Measurements from ENCODE around the gene CDKN2A.

CDKN2A gene

DNA sequence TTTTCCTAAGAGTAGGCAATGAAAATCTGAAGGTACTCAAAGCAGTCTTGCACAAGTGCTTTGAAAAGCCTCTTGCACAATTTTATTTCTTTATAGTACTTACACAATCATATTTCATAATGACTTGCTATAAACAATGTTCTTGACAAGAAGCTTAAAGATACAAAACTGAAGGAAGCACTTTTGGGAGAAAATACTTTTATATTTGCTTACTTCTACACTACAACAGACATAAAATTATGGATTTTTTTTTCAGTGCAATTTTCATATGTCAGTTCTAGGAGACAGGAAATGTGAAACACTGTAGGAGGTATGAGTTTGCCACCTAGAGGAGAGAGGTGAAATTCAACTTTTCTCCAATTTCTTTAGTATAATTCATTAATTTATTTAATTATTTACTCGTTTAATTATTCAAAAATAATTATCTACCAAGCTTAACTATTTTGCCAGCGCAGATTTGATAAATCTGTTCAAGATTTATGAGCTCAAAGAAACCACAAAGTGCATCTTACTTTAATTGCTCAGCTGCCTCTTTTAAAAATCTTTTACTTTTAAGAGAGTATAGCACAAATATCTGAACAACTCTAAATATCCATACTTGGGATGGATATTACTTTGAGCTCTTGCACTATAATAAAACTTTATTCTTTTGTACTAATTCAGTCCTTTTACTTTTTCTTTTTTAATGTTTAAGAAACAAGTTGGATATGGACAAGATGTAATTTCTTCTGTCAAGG is 43.9 kb upstream of the CDKN2A start:
- TF ChIP-seq, protein P1, sequence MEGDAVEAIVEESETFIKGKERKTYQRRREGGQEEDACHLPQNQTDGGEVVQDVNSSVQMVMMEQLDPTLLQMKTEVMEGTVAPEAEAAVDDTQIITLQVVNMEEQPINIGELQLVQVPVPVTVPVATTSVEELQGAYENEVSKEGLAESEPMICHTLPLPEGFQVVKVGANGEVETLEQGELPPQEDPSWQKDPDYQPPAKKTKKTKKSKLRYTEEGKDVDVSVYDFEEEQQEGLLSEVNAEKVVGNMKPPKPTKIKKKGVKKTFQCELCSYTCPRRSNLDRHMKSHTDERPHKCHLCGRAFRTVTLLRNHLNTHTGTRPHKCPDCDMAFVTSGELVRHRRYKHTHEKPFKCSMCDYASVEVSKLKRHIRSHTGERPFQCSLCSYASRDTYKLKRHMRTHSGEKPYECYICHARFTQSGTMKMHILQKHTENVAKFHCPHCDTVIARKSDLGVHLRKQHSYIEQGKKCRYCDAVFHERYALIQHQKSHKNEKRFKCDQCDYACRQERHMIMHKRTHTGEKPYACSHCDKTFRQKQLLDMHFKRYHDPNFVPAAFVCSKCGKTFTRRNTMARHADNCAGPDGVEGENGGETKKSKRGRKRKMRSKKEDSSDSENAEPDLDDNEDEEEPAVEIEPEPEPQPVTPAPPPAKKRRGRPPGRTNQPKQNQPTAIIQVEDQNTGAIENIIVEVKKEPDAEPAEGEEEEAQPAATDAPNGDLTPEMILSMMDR (IDR thresholded peaks at IDR 0.05; ENCODE audit: low read depth, low read length) = 0 out of 2 replicates have a peak, but pooled peaks have one; percentile 9
- Histone ChIP-seq H3K36me3 (no peaks in the 10 kb centered on the region), H3K9me3 (ENCODE audit: severe bottlenecking) (no peaks in the 10 kb centered on the region), H3K27ac (no peak overlapping the region), H3K27me3 (ENCODE audit: insufficient read depth, low read depth, severe bottlenecking) (no peaks in the 10 kb centered on the region), H3K4me3 (ENCODE audit: low read depth, low read length) (no peak overlapping the region)
- DNase-seq = no peak

DNA sequence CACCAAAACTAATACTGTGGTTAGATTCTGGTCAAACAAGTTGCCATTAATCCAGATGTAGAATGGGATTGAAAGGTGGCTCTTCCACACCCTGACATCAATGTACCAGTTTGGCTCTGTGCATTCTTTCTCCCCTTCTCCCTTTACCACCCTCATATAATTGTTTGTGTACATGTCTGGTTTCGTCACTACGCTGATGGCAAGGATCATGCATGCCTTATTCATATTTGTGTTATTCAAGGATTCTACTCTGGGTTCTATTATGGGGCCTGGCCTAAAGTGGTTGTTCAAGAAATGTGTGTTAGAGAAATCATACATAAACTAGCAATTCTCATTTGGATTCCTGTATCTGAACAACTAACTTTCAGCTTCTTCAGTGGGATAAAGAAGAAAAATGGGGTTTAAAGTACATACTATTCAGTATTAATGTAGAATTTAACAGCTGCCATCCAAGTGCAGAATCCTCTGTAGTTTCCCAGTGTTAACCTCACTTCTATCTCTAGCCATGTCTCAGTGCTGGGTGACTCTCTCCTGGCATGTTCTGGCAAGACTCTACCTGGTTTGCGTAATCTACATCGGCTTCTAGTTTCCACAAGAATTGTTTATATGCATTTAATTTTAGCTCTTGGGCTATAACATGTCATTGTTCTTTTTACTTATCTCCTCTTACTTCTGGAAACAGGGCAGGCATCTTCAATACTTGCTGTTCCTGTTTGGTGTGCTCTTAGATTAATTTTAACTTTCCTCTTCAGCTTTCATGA is 42.9 kb upstream of the CDKN2A start:
- Histone ChIP-seq H3K4me3 (ENCODE audit: low read depth, low read length) (no peak overlapping the region), H3K9me3 (ENCODE audit: severe bottlenecking) (no peaks in the 10 kb centered on the region), H3K27me3 (ENCODE audit: insufficient read depth, low read depth, severe bottlenecking) (no peaks in the 10 kb centered on the region), H3K36me3 (no peaks in the 10 kb centered on the region), H3K27ac (no peak overlapping the region)
- TF ChIP-seq, protein P1 (IDR thresholded peaks at IDR 0.05; ENCODE audit: low read depth, low read length) = no peak
- no peak for DNase-seq

DNA sequence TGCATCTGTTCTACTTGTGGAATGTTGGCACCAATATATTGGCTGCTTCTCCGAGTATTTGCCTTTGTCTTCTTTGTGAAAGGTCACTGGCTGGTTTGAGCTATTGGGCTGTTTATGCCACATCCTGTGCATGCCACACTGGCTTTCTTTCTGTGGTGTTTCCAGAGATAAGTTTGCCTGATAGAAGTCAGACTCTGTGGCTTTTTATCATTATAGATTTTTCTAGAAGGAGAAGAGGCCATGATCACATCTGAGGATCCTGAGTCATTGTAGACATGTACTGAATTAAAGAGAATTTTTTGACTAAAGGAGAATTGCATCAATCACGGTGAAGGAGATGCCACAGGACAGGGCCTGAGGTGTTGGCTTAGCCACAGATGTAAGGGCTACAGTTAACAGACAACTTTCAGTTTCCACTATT is 41.4 kb upstream of the CDKN2A start:
- H3K27ac ChIP-seq = no peak overlapping the region
- no peak for DNase-seq
- no peak overlapping the region for H3K4me3 ChIP-seq (ENCODE audit: low read depth, low read length)

DNA sequence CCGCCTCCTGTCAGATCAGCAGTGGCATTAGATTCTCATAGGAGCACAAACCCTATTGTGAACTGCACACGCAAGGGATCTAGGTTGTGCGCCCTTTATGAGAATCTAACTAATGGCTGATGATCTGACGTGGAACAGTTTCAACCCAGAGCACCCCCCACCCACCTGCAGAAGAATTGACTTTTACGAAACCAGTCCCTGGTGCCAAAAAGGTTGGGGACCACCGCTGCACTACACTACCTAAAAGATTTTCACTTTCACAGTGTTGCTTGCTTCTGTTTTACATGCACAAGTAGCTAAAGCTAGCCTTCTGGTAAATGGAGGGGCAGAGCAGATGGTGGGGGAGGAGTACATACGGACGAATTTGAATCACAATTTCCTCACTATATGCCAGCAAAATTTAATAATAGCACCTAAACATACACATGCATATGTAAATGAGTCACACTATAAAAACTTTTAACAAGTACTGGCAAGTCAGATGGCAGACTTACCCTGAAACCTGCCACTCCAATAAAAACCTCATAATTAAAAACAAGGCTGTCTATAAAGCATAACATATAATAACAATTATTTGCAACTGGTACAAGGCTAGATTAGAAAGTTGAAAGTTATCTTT is 38.9 kb upstream of the CDKN2A start:
- Histone ChIP-seq H3K9me3 (ENCODE audit: severe bottlenecking) (no peaks in the 10 kb centered on the region), H3K4me3 (ENCODE audit: low read depth, low read length) (no peak overlapping the region), H3K36me3 (no peaks in the 10 kb centered on the region), H3K27me3 (ENCODE audit: insufficient read depth, low read depth, severe bottlenecking) (no peaks in the 10 kb centered on the region), H3K27ac (no peak overlapping the region)
- no peak for DNase-seq
- TF ChIP-seq, protein P1 (IDR thresholded peaks at IDR 0.05; ENCODE audit: low read depth, low read length) = no peak

More for the DNA sequence above, 41.4 kb upstream of the CDKN2A start:
- H3K27me3 ChIP-seq (ENCODE audit: insufficient read depth, low read depth, severe bottlenecking) = no peaks in the 10 kb centered on the region
- TF ChIP-seq, protein P1 (IDR thresholded peaks at IDR 0.05; ENCODE audit: low read depth, low read length) = no peak
- H3K36me3 ChIP-seq = no peaks in the 10 kb centered on the region
- no peaks in the 10 kb centered on the region for H3K9me3 ChIP-seq (ENCODE audit: severe bottlenecking)

DNA sequence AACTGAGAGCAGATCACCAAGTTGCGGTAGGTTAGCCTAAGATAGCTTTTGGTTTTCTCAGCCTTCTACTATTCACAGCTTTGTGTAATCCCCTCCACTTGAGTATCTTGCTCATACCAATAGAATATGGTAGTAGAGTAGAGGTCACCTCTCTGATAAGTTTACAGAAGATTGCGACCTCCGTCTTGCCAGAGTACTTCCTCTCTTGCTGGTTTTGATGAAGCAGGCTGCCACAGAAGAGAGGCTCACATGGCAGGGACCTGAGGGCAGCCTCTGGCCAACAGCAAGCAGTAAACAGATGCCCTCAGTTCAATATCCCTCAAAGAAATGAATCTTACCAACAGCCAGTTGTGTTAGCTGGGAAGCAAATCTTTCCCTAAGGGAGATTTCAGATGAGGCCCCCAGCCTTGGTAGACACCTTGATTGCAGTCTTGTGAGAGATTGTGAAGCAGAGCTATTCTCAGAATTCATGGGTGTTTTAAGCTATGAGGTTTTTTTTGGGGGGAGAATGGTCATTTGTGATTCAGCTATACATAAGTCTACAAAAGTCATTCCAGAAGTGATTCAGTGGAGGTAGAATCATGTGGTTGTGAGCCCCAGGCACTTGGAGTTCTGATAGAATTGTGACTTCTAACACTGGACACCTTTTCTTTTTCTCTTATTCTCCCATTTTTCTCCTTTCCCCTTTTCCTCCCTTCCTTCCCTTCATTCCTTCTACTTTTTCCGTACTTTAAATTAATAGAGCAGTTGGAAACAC is 37.6 kb upstream of the CDKN2A start:
- no peak overlapping the region for H3K27ac ChIP-seq
- H3K4me3 ChIP-seq (ENCODE audit: low read depth, low read length) = no peak overlapping the region
- TF ChIP-seq, protein P1 (IDR thresholded peaks at IDR 0.05; ENCODE audit: low read depth, low read length) = no peak
- no peaks in the 10 kb centered on the region for H3K27me3 ChIP-seq (ENCODE audit: insufficient read depth, low read depth, severe bottlenecking)
- H3K9me3 ChIP-seq (ENCODE audit: severe bottlenecking) = no peaks in the 10 kb centered on the region
- no peaks in the 10 kb centered on the region for H3K36me3 ChIP-seq
- DNase-seq = no peak

Measured in WERI-Rb-1 (cell line).